GM19239 (cell line): ENCODE results near the gene FUCA2.
"Not testable (repeated sequence)": the region's sequence is repeated elsewhere in the genome, so short reads cannot be mapped to it uniquely, and the experiment has no call there.

Experiments used
- DNase-seq: peaks from one replicate; pipeline ENCODE4 v3.0.0; 2011; ENCODE audit warnings: low spot score; ENCODE audit not compliant: insufficient read length
- FAIRE-seq: peaks from 2 replicates; lab custom pipeline; 2011; peaks lifted over from hg19 to GRCh38; lab: Jason Lieb, UNC

Gene FUCA2

GRCh38 chr6:143536866-143537691, 25.6 kb upstream of the FUCA2 start:
- peak; percentile 40 for DNase-seq
- peak; percentile 31 for FAIRE-seq

GRCh38 chr6:143536461-143536865, 24.9 kb upstream of the FUCA2 start:
- DNase-seq (peak; percentile 43), FAIRE-seq (no peak)

- no peak for DNase-seq
- FAIRE-seq: no peak
Measured at GRCh38 chr6:143535189-143535614, 23.7 kb upstream of the FUCA2 start.

- no peak for FAIRE-seq
Measured at GRCh38 chr6:143531720-143532499, 20.4 kb upstream of the FUCA2 start.

GRCh38 chr6:143529095-143529494, 17.6 kb upstream of the FUCA2 start:
- no peak for FAIRE-seq
- DNase-seq: no peak

More at GRCh38 chr6:143531720-143532499, 20.4 kb upstream of the FUCA2 start:
- no peak for DNase-seq

GRCh38 chr6:143528164-143528811, 16.8 kb upstream of the FUCA2 start:
- DNase-seq: no peak

GRCh38 chr6:143527677-143528076, 16.2 kb upstream of the FUCA2 start:
- FAIRE-seq (no peak), DNase-seq (no peak)

More at GRCh38 chr6:143528164-143528811, 16.8 kb upstream of the FUCA2 start:
- peak; percentile 89 for FAIRE-seq

- DNase-seq (no peak), FAIRE-seq (no peak)
Measured at GRCh38 chr6:143525356-143525755, 13.8 kb upstream of the FUCA2 start.

GRCh38 chr6:143522039-143522600, 10.6 kb upstream of the FUCA2 start:
- DNase-seq (no peak), FAIRE-seq (no peak)

GRCh38 chr6:143517447-143517773, 5.9 kb upstream of the FUCA2 start:
- no peak for FAIRE-seq
- no peak for DNase-seq

- DNase-seq (no peak), FAIRE-seq (no peak)
Measured at GRCh38 chr6:143516690-143517446, 5.3 kb upstream of the FUCA2 start.

- FAIRE-seq: no peak
- DNase-seq: no peak
Measured at GRCh38 chr6:143515766-143516355, 4.3 kb upstream of the FUCA2 start.

- FAIRE-seq (no peak), DNase-seq (no peak)
Measured at GRCh38 chr6:143515061-143515760, 3.7 kb upstream of the FUCA2 start.

GRCh38 chr6:143513410-143513809, 1.9 kb upstream of the FUCA2 start:
- FAIRE-seq: no peak
- no peak for DNase-seq

GRCh38 chr6:143510326-143510725, 1.2 kb downstream of the FUCA2 start:
- not testable (repeated sequence) for FAIRE-seq, DNase-seq

GRCh38 chr6:143507358-143508145, 4.0 kb downstream of the FUCA2 start:
- FAIRE-seq: peak; percentile 44
- no peak for DNase-seq

- no peak for DNase-seq
- FAIRE-seq: no peak
Measured at GRCh38 chr6:143506620-143507019, 4.9 kb downstream of the FUCA2 start.

- FAIRE-seq: no peak
- no peak for DNase-seq
Measured at GRCh38 chr6:143506199-143506598, 5.3 kb downstream of the FUCA2 start.
